Kidney (tissue), 14 donors: ENCODE measurements around the gene EN2. TPM values are rescaled to one million over a fixed set of nuclear protein-coding genes. Genes with fewer than 3 reads are reported as not detected.

Experiments used
- DNase-seq, 5 donors: peaks; one replicate each; pipeline ENCODE4 v3.0.0-alpha.2; 2013 to 2020
- FAIRE-seq: peaks from 2 replicates; lab custom pipeline; 2012; peaks lifted over from hg19 to GRCh38; lab: Jason Lieb, UNC
- H3K27ac ChIP-seq, 2 donors: one replicate each; pipeline ENCODE4 v1.7.0; 2013; ENCODE audit warnings: low read depth in 2 of 2, low read length in 2 of 2, inconsistent platforms in 1 of 2
- H3K27me3 ChIP-seq: one replicate; pipeline ENCODE4 v1.7.1; 2013; ENCODE audit warnings: low read length, inconsistent platforms; ENCODE audit not compliant: control insufficient read depth, insufficient read depth
- H3K36me3 ChIP-seq, 3 donors: one replicate each; pipeline versions ENCODE4 v1.7.0 to v1.7.1; 2013; ENCODE audit warnings: low read length in 3 of 3, control low read depth in 1 of 3, inconsistent platforms in 1 of 3; ENCODE audit not compliant: insufficient read depth in 3 of 3, control insufficient read depth in 2 of 3
- H3K4me1 ChIP-seq, 3 donors: one replicate each; pipeline versions ENCODE4 v1.7.0 to v1.7.1; 2013; ENCODE audit warnings: low read length in 3 of 3, inconsistent platforms in 1 of 3, low read depth in 1 of 3; ENCODE audit not compliant: control insufficient read depth in 2 of 3, insufficient read depth in 2 of 3
- H3K4me3 ChIP-seq, 3 donors: one replicate each; pipeline versions ENCODE4 v1.7.0 to v1.8.1; 2013; ENCODE audit warnings: low read length in 3 of 3, control low read depth in 1 of 3, inconsistent platforms in 1 of 3
- H3K9ac ChIP-seq, 3 donors: one replicate each; pipeline versions ENCODE4 v1.7.0 to v1.7.1; 2013; ENCODE audit warnings: low read length in 3 of 3, control low read depth in 1 of 3, inconsistent platforms in 1 of 3
- H3K9me3 ChIP-seq, 3 donors: one replicate each; pipeline versions ENCODE4 v1.7.0 to v1.7.1; 2013; ENCODE audit warnings: low read length in 3 of 3, control low read depth in 1 of 3, inconsistent platforms in 1 of 3; ENCODE audit not compliant: control insufficient read depth in 2 of 3, insufficient read depth in 1 of 3
- intact Hi-C: fragments of 100-400 bp; cut with DNase I; formaldehyde crosslinking; loops from one replicate; pipeline ENCODE4 v1.11.1; 2022
- polyA plus RNA-seq: library from polyadenylated mRNA; stranded (reverse); fragments of 350-450 nt; fragmentation: Illumina TruSeq; extraction: RNeasy Lipid Tissue Mini Kit (QIAGEN cat#74804); gene quantifications from one replicate; pipeline ENCODE4 v1.2.3, GENCODE V29; 2014; ENCODE audit warnings: low read depth, low replicate concordance; ENCODE audit not compliant: insufficient read depth
- total RNA-seq: library from RNA; stranded (reverse); fragmentation: NEBNext Ultra II Directional; extraction: Animal tissue kit (Norgen Biotek cat#: 25700); gene quantifications from one replicate; pipeline ENCODE4 v1.2.1, GENCODE V29; 2021
- TF ChIP-seq, protein P1 (sequence below): IDR thresholded peaks from 3 replicates; pipeline ENCODE4 v1.5.1; 2012; ENCODE audit warnings: mild to moderate bottlenecking, moderate library complexity, borderline replicate concordance; ENCODE audit not compliant: insufficient read depth; ENCODE audit errors: extremely low read depth
- donor health status: control.
- donor health status: control.
- donor health status: control.
- donor health status: control.
- donor health status: control.
- donor health status: DM: yes; HTN: yes; CAD: no.
- donor health status: Normal renal cell carcinoma (clear cell type).

EN2 gene
- total and polyA plus RNA-seq, 2 donors from 2014 or later: 0.13 TPM; not detected in 1

DNA sequence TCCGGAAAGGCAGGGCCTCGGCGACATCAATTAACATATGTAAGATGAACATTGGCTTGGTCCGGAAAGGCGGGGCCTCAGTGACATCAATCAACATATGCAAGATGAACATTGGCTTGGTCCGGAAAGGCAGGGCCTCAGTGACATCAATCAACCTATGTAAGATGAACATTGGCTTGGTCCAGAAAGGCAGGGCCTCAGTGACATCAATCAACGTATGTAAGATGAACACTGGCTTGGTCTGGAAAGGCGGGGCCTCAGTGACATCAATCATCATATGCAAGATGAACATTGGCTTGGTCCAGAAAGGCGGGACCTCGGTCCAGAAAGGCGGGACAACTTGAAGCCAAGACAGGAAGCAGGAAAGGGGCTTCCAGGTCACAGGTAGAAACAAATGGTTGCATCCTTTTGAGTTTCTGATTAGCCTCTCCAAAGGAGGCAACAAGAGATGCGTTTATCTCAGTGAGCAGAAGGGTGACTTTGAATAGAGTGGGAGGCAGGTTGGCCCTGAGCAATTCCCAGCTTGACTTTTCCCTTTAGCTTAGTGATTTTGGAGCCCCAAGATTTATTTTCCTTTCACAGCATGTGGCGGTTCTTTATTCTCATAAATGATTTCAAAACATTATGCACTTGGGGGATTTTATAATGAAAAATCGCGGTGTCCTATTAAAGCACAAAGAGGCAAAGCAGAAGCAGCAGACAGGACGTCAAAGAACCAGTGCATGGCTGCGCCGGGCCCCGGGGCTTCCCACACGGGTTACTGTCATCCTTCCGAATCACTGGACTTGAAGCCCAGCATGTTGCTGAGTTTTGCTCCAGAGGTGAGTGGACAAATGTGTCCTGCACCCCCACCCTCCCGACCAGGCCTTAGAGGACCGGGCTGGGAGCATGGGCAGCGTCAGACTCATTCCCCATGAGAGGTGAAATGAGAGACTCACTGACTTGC lies 43.1 kb upstream of the EN2 start:
- FAIRE-seq (no peak), DNase-seq (no peak)
- H3K27ac ChIP-seq: no peak overlapping the region
- H3K36me3 ChIP-seq: no peaks in the 10 kb centered on the region
- peaks cover under 1% of the 10 kb centered on the region for H3K27me3 ChIP-seq
- intact Hi-C loops: no loop called here
- H3K9me3 ChIP-seq: no peaks in the 10 kb centered on the region
- H3K4me3 ChIP-seq: no peak overlapping the region
- H3K9ac ChIP-seq: no peak overlapping the region
- TF ChIP-seq, protein P1, sequence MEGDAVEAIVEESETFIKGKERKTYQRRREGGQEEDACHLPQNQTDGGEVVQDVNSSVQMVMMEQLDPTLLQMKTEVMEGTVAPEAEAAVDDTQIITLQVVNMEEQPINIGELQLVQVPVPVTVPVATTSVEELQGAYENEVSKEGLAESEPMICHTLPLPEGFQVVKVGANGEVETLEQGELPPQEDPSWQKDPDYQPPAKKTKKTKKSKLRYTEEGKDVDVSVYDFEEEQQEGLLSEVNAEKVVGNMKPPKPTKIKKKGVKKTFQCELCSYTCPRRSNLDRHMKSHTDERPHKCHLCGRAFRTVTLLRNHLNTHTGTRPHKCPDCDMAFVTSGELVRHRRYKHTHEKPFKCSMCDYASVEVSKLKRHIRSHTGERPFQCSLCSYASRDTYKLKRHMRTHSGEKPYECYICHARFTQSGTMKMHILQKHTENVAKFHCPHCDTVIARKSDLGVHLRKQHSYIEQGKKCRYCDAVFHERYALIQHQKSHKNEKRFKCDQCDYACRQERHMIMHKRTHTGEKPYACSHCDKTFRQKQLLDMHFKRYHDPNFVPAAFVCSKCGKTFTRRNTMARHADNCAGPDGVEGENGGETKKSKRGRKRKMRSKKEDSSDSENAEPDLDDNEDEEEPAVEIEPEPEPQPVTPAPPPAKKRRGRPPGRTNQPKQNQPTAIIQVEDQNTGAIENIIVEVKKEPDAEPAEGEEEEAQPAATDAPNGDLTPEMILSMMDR: no peak
- no peaks in the 10 kb centered on the region for H3K4me1 ChIP-seq

DNA sequence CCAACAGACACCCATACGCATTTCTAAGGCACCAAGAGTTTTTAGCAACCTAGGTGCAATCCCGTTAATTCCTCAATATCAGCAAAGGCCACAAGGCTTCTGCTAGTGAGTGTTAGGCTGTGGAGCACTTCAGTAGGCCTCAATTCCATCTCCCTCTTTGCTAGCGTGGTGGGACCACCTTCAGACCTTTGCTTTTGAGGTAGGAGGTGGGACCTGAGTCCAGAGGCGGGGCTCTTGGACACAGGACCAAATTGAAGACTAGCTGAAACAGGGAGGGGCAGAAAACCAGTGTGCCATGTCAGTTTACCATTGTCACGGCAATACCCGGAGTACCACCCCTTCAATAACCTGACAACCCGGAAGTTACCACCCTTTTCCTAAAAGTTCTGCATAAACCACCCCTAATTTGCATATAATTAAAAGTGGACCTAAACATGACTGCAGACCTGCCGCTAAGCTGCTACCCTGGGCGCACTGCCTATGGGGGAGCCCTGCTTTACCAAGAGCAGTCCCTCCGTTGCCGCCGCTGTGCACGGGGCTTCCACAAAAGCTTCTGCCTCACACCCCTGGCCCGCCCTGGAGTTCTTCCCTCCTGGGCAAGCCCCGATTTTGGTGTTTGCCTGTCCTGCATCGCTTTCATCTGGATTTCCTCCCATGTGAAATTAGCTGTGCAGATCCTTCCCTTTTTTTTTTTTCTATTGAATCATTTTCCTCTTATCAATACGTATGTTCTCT lies 41.1 kb upstream of the EN2 start:
- no peak for DNase-seq
- no peak for FAIRE-seq
- no peaks in the 10 kb centered on the region for H3K4me1 ChIP-seq
- TF ChIP-seq, protein P1: no peak
- no peak overlapping the region for H3K27ac ChIP-seq
- no peak overlapping the region for H3K4me3 ChIP-seq
- no peaks in the 10 kb centered on the region for H3K9me3 ChIP-seq
- H3K27me3 ChIP-seq: no peaks in the 10 kb centered on the region
- intact Hi-C loops: no loop called here
- no peak overlapping the region for H3K9ac ChIP-seq
- no peaks in the 10 kb centered on the region for H3K36me3 ChIP-seq

DNA sequence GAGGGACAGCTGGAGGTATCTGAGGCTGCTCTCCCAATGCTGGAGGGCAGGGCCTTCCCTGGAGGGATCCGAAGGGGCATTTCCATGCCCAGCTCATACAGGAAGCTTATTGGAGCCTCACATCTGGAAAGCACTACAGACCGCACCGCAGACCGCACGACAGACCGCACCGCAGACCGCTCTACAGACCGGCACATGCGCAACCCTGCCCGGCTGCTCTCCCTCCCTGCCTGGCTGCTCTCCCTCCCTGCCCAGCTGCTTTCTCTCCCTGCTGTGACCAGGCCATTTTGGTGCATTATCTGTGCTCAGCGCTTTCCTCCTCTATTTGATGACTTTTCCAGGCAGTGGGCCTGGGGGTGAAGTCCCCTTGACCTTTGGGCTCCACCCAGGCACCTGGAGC lies 39.6 kb upstream of the EN2 start:
- no peaks in the 10 kb centered on the region for H3K9me3 ChIP-seq
- H3K27me3 ChIP-seq: no peaks in the 10 kb centered on the region
- no peak for DNase-seq
- H3K4me3 ChIP-seq: no peak overlapping the region
- intact Hi-C loops: no loop called here
- no peaks in the 10 kb centered on the region for H3K36me3 ChIP-seq
- no peak overlapping the region for H3K9ac ChIP-seq
- FAIRE-seq: no peak
- TF ChIP-seq, protein P1: no peak
- no peak overlapping the region for H3K27ac ChIP-seq
- H3K4me1 ChIP-seq: no peaks in the 10 kb centered on the region
